ENCODE results near the gene OPRL1.

DNA sequence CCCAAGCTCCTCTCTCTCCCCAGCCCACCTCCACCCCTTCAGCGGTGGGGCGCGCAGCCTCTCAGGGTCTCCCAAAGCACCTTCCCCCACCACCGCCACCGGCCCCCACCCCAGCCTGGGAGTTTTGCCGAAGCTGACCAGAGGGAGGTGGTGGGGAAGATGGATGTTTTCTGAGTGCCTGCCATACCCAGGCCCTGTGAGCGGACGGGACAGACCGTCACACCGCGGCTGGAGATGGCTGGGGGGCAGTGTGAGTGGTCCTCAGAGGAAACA is 38.2 kb upstream of the OPRL1 start:
- TF ChIP-seq, protein P1, sequence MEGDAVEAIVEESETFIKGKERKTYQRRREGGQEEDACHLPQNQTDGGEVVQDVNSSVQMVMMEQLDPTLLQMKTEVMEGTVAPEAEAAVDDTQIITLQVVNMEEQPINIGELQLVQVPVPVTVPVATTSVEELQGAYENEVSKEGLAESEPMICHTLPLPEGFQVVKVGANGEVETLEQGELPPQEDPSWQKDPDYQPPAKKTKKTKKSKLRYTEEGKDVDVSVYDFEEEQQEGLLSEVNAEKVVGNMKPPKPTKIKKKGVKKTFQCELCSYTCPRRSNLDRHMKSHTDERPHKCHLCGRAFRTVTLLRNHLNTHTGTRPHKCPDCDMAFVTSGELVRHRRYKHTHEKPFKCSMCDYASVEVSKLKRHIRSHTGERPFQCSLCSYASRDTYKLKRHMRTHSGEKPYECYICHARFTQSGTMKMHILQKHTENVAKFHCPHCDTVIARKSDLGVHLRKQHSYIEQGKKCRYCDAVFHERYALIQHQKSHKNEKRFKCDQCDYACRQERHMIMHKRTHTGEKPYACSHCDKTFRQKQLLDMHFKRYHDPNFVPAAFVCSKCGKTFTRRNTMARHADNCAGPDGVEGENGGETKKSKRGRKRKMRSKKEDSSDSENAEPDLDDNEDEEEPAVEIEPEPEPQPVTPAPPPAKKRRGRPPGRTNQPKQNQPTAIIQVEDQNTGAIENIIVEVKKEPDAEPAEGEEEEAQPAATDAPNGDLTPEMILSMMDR (IDR thresholded peaks at IDR 0.05): no peak
- TF ChIP-seq POLR2AphosphoS5 (IDR thresholded peaks at IDR 0.05): no peak
- TF ChIP-seq POLR2A (IDR thresholded peaks at IDR 0.05): no peak
